Stimulated activated CD4-positive, alpha-beta T cell treated with anti-CD3 and anti-CD28 coated beads, Interleukin-12 subunit alpha, Interleukin-12 subunit beta, amount 100 ng/mL, for 48 hours (primary cell): ENCODE results near the gene S1PR2.
"Not testable (repeated sequence)": the region's sequence is repeated elsewhere in the genome, so short reads cannot be mapped to it uniquely, and the experiment has no call there.

ENCODE experiments used
- DNase-seq, 3 donors: peaks; one replicate each; pipeline ENCODE4 v3.0.0-alpha.2; 2020; ENCODE audit warnings: low read depth in 2 of 3, low spot score in 1 of 3

Gene S1PR2

DNA sequence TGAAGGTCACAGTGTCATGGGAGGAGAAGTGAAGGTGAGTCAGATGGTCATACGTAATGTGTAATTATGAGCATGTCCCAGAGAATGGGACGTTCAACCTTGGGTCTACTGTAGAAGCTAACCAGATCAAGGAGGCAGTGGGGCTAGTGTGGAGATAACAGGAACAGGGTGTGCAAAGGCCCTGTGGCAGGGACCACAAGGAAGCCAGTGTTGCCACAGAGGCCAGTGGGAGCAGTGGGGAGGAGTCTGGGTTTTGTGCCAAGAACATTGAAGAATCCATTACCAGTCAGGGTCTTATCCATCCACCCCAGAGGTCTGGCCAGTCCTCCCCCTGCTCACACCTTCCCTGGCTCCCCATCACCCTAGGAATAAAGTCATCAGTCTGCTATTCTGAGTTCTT is 24.2 kb upstream of the S1PR2 start:
- DNase-seq, result no peak

DNA sequence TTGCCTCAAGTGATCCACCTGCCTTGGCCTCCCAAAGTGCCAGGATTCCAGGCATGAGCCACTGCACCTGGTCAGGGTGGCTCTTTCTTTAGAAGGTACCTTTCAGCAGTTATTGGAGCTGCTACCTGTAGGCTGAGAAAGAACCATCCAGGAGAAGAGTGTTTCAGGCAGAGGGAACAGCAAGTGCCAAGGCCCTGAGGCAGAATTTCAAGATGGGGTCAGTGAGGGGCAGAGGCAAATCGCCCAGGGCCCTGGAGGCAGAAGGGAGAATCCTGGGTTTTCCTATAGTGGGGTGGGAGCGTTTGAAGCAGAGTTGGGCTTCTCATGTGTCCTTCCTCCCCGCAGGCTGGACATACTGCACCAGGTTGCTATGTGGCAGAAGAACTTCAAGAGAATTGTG is 23.1 kb upstream of the S1PR2 start:
- DNase-seq, result no peak

DNA sequence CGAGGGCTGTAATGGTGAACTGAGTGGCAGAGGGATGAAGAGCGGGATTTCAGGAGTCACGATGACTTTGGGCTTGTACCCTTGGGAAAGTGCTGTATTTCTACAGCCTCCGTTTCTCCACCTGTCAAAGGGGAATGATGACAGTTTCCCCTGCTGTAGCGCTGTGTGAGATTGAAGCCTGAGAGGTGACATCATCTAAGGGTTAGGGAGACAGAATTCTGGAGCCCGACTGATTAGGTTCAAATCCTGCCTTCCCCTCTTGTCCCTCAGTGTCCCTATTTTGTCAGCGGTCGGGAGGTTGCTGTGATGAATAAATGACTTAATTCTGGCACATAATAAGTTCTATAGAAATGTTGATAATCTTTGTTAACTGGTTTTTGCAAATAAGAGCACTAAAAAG is 21.6 kb upstream of the S1PR2 start:
- DNase-seq, result no peak

DNA sequence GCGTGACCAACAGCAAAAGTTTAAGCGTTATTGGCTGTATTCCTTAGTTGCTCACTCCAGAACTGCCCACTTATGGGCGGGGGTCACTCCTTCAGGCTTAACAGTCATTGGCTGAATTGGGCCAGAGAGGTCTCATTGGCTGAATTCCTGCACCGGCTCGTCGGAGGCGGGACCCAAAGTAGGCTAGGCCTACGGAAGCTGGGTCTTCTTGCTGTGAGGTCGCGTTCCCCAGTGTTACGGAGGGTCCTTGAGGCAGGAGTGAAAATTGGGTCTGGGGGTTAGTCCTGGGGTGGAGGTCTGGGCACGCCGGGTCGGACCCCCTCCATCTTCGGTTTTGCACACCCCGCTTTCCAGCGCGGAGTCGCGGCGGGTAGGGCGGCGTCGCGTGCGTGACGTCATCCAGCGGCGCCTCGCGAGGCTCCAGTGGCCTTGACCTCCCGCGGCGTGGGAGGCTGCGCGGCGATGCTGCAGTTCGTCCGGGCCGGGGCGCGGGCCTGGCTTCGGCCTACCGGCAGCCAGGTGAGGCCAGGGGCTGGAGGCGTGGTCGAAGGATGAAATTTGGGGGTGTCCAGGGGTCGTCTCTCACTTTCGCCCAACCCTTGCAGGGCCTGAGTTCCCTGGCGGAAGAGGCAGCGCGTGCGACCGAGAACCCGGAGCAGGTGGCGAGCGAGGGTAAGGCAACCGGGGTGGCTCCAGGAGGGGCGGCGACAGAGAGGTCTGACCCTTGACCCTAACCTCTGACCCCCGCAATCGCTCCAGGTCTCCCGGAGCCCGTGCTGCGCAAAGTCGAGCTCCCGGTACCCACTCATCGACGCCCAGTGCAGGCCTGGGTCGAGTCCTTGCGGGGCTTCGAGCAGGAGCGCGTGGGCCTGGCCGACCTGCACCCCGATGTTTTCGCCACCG is 20.9 kb upstream of the S1PR2 start, which contains the start of gene MRPL4:
Gene MRPL4 (plus strand): TSS at position 423 of the 903 bp plus-strand sequence. CDS start 40 bp downstream, at position 463.
- peak; percentile 90 to 93 (median 93) for DNase-seq

DNA sequence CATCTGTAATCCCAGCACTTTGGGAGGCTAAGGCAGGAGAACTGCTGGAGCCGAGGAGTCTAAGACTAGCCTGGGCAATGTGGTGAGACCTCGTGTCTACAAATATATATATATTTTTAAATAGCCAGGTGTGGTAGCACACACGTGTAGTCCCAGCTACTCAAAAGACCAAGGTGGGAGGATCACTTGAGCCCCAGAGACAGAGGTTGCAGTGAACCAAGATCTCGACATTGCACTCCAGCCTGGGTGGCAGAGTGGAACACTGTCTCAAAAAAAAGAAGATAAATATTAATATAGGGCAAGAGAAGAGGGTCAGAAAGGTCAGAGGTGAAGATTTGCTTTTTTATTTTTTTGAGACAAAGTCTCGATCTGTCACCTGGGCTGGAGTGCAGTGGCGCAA is 15.4 kb upstream of the S1PR2 start:
- DNase-seq, result no peak

DNA sequence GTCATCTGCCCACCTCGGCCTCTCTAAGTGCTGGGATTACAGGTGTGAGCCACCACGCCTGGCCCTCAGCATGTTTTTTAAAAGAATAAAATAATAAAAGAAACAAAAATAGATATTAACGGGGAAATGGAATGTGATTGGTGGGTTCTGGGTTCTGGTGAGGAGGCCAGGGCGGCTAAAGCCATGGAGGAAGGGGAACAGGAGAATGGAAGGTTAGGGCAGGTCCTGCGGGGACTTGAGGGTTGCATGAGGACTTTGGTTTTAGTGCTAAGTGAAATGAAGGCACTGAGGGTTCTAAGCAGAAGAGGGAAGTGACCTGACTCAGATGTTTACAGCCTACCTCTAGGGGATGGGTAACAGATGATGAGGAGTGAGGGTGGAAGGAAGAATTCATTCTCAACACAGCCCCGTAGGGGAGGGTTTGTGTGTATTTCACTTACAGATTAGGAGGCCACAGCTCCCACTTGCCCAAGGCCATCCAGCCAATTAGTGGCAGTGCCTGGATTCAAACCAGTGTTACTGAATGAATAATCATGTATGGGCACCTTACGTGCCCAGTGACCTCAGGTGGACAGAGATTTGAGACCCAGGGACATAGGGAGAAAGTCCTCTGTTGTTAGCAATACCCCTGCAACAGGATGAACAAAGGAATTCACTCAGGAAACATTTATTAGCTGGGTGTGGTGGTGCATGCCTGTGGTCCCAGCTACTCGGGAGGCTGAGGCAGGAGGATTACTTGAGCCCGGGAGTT is 14.2 kb upstream of the S1PR2 start:
- DNase-seq, result no peak

DNA sequence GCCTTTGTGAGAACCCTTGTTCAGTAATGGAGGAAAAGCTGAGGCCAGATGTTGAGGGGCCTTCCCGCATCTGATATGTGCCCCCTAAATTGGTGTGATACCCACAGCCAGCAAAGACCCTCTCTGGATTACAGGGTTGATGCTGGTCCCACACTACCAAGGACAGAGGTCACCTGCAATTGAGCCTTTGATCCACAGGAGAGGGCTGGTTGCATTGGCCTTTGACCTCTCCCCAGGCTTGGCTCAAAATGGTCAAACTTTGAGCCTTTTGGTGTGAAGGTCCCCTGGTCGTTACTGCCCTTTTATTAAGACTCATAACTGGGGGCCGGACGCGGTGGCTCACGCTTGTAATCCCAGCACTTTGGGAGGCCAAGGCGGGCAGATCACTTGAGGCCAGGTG is 12.5 kb upstream of the S1PR2 start:
- no peak for DNase-seq

DNA sequence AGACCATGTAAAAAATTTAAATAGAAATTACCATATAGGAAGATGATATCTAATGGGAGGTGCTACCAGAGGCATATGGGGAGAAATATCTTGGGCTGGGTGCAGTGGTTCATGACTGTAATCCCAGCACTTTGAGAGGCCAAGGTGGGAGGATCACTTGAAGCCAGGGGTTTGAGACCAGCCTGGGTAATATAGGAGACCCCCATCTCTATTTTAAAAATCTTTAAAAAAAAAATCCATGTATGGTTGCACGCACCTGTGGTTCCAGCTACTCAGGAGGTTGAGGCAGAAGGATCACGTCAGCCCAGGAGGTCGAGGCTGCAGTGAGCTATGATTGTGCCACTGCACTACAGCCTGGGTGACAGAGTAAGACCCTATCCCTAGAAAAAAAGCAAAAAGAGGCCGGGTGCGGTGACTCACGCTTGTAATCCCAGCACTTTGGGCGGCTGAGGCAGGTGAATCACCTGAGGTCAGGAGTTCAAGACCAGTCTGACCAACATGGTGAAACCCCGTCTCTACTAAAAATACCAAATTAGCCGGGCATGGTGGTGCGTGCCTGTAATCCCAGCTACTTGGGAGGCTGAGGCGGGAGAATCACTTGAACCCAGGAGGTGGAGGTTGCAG is 10.8 kb upstream of the S1PR2 start:
- DNase-seq, result not testable (repeated sequence)

DNA sequence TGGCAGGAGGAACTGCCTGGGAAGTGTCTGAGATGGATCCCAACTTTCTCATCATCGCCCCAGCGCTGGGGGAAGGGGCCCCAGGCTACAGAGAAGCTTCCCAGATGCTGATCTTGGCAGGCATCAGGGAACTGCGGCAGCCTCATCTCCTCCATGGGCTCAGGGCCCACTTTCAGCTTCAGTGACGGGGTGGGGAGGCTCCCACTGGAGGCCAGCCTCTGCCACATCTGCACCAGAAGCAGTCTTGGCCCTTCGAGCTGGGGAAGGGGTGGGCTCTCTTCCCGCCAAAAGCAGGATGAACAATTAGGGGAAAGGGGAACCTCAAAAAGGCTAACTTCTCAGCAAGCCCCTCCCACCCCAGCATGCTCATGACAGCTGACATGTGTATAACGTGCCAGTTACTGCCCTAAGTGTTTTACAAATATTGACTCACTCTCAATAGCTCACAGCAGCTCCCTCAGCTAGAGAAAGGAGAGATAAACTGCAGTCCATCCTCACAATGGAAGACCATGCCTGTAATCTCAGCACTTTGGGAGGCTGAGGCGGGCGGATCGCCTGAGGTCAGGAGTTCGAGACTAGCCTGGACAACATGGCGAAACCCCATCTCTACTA is 7.1 kb upstream of the S1PR2 start:
- no peak for DNase-seq

DNA sequence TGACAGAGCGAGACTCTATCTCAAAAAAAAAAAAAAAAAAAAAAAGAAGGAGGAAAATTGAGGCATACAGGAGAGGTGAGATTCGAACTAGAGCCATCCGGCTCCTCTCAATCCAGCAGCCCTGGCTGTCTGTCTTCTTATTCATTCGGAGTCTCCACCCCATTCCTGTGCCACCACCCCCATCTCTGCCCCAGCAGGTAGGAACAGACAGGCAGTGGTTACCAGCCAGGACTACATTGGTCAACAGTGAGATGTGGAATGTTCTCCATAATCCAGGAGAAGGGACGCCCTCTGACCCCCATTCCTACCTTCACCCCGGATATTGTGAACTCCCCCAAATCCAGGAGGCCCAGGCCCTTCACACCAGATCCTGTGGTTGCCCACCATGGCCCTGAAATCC is 6.6 kb upstream of the S1PR2 start:
- DNase-seq, result no peak

DNA sequence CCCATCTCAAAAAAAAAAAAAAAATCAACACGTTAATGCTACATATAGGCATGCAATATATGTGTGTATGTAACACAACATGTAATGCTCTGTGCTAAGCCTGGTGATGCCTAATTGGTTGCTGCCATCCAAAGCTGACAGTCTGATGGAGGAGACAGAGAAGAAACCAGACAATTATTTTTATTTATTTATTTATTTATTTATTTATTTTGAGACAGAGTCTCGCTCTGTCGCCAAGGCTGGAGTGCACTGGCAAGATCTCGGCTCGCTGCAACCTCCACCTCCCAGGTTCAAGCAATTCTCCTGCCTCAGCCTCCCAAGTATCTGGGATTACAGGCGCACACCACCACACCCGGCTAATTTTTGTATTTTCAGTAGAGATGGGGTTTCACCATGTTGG is 4.3 kb upstream of the S1PR2 start:
- not testable (repeated sequence) for DNase-seq

DNA sequence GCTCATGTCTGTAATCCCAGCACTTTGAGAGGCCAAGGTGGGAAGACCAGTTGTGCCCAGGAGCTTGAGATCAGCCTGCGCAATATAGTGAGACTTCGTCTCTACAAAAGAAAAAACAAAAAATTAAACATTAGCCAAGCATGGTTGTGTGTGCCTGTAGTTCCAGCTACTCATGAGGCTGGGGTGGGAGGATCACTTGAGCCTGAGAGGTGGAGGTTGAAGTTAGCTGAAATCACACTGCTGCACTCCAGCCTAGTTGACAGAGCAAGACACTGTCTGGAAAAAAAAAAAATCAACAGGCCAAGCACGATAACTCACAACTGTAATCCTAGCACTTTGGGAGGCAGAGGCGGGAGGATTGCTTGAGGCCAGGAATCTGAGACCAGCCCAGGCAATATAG is 3.9 kb upstream of the S1PR2 start:
- no peak for DNase-seq

DNA sequence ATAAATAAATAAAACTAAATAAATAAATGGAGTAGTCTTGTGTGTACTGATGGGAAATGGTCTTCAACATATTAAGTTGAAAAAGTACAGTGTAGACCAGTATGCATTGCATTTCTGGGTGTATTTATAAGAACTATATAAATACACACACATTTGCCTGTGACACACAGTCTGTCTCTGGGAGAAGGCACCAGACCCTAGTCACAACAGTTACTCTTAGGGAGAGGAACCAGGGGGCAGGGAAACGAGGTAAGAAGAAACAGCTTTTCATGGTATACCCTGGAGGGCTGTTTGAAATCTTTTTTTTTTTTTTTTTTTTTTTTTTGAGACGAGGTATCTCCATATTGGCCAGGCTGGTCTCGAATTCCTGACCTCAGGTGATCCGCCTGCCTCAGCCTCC is 2.8 kb upstream of the S1PR2 start:
- no peak for DNase-seq

DNA sequence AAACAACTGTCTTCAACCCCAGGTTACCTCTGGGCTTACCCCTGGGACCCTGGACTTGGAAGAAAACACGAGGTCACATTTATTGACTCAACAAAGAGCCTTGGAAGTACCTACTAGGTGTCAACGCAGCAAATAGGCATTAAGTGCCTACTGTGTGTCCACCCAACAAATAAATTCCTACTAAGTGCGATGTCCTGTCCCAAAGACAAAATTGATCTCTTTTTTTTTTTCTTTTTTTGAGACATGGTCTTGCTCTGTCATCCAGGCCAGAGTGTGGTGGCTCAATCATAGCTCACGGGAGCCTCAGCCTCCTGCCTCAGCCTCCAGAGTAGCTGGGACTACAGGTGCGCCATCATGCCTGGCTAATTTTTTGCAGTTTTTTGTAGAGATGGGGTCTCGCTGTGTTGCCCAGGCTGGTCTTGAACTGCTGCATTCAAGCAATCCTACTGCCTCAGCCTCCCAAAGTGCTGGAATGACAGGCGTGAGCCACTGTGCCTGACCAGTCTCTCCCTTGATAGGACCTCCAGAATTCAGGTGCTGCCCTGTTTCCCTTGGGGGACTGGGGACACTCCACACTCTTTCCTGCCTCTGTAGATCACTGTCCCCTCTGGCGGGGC is 589 bp upstream of the S1PR2 start:
- no peak for DNase-seq

DNA sequence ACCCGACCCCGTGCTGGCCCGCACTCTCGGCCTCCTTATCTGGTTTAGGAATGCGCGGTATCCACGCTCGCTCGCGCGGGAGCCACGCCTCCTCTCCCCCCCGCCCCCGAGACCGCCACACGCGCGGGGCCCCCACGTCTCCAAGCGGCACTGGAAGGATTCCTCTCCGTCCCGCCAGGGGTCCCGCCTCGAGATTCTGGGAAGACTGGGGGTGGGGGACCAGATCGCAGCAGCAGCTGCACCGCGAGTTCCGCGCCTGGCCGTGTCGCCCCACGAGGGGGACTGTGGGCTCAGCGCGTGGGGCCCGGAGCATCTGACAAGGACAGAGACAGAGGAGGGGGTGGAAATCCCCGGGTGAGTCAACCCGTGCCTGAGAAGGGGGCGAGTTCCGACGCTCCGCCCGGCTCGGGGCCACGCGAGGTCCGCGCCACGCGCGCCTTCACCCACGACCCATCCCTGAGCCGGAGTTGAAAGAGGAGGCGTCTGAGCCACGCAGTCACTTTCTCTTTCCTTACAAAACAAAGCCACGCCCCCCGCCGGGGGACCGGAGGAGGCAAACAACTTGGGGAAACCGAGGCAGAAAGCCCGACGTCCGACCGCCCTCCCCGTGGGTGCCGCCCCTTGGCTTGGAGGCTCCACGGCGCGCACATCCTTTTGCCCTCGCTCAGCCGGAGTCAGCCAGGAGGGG is 814 bp downstream of the S1PR2 start:
- DNase-seq, result peak in 2 of 3 donors; percentile 22 to 54

DNA sequence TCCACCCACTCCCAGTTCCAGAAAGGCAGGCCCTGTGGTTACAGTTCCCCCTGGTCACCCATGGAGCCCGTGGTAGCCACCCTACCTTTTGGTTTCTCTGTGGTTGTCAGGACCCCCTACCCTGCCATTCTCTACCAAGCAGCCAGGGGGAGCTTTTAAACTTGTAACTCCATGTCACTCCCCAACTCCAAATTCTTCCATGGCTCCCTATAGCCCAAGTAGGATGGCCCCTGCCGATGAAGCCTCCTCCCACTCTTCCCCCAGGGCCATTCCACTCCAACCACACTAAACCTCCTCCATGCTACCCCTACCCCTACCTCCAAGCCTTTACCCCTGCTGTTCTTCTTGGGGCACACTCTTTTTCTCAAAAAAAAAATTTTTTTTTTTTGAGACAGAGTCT is 2.2 kb downstream of the S1PR2 start:
- peak in 1 of 3 donors; percentile 41 for DNase-seq

DNA sequence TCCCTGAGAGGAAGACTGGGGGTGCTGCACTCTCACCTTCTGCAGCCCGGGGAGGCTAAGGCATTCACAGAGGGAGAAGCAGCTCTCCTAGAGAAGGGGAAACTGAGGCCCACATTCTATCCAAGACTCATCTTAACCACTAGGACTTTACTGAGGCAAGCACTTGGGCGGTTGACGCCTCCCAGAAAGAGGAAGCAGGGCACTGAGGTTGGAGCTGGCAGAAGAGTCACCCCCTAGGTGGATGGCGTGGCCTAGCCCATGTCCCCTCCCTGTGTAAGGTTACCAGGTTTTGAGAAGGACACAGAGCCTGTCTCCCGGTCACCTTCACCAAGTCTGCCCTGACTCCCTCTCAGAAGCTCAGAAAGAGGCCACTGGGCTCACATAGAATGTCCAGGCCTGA is 2.7 kb downstream of the S1PR2 start:
- no peak for DNase-seq

DNA sequence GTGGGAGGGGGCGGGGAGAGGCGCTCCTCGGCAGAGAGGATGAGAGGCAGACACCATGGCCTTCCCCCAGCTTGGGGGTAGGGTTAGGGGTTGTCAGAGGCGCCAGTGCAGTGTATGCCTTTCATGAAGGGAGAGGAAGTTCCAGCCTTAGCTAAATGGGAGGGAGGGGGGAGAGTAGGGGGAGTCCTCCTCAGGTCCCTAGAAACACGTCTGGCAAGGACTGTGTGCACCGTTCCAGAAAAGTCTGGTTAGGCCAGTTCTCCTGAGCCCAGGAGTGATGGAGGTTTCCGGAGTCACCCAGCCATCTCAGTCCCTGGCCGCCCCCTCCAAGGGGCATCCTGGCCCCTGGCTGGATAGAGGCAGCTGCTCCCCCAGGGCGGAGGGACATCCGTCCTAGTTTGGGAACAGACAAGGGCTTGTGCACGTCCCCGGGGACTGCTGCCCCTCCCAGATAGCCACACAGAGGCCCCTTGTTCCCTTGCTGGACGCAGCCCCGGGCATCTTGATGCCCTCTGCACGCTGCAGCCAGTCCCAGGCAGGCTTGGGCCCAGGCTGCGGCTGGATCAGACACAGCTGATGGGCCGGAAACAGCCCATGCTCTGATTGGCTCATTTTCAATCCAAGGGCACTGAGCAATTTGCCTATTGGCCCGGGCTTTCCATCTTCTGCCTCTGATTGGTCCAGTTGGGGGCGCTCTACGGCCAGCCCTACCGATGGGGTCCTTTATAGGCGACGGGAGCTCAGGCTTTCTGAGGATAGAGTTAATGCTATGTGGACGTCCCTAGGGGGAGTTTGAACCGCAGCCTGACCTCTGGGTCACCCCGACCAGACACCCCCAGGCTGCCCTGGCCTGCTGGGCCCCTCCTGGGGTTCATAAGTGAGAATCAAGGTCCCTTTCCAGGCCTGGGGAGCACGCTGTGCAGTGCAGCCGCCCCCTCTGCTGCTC is 3.8 kb downstream of the S1PR2 start:
- DNase-seq, result no peak

DNA sequence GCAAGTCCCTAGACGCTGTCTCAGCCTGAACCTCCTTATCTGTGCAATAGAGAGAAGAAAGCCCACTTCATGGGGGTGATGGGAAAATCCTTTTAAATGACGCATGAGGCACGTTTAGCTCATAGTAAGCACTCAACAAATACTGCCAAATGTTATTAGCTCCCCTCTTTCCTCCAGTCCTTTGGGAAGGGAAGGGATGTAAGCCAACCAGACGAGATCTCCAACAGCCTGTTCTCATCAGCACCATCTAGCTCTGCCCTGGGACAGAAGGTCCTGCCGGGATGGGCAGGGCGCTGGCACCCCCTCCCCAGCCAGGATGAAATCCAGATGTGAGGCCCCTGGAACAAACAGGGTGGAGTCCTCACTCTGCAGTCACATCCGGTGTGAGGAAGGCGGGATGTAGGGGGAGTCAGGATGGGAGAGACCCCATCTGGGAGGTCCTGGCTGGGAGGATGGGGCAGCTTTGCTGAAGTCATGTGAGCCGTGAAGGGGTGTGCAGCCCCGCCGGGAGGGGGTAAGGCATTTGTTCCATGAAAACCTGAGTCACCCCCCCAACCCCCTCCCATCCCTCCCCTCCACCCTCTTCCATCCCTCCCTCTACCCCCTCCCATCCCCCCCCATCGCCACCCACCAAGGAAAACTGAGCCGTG is 4.6 kb downstream of the S1PR2 start:
- DNase-seq, result no peak
